ENCODE results near the gene DENND5A.
A peak's percentile ranks its signal among the peaks of the same experiment; 100 is the strongest.
"Not testable (repeated sequence)": the region's sequence is repeated elsewhere in the genome, so short reads cannot be mapped to it uniquely, and the experiment has no call there.

Gene DENND5A

GRCh38 chr11:9225748-9226298, 39.3 kb downstream of the DENND5A start:
- no peak for DNase-seq (ENCODE audit: low read depth)
- no peak for TF ChIP-seq CTCF (conservative IDR thresholded peaks at IDR 0.05; ENCODE audit: low read length)
- no peak overlapping the region for H3K4me3 ChIP-seq (ENCODE audit: low read length)

DNA sequence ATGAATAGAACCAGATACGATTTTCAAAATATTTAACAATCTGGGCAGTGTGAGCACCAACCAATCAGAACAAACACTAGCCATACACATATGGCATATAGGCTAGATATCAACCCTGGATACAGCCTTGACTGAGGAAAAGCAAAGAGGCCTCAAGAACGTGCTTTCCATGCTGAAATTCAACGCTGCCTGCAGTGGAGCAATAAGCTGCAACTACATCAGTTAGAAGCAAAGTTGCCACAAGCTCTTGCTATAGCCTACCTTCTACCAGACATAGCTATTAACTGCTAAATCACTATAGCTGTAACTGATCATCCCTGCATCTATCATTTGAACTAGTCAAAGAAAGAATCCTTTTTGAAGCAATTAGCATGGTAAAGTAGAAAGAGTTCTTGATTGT, 42.5 kb downstream of the DENND5A start:
- no peak for DNase-seq (ENCODE audit: low read depth)
- no peak for TF ChIP-seq CTCF (conservative IDR thresholded peaks at IDR 0.05; ENCODE audit: low read length)

GRCh38 chr11:9220853-9221252, 44.3 kb downstream of the DENND5A start:
- DNase-seq (ENCODE audit: low read depth); H3K4me3 ChIP-seq (ENCODE audit: low read length): not testable (repeated sequence)

More for the DNA sequence above, 42.5 kb downstream of the DENND5A start:
- H3K4me3 ChIP-seq (ENCODE audit: low read length): no peak overlapping the region

GRCh38 chr11:9219572-9219971, 45.6 kb downstream of the DENND5A start:
- no peak for TF ChIP-seq CTCF (conservative IDR thresholded peaks at IDR 0.05; ENCODE audit: low read length)
- H3K4me3 ChIP-seq (ENCODE audit: low read length): no peak overlapping the region
- DNase-seq (ENCODE audit: low read depth): peak; percentile 96

DNA sequence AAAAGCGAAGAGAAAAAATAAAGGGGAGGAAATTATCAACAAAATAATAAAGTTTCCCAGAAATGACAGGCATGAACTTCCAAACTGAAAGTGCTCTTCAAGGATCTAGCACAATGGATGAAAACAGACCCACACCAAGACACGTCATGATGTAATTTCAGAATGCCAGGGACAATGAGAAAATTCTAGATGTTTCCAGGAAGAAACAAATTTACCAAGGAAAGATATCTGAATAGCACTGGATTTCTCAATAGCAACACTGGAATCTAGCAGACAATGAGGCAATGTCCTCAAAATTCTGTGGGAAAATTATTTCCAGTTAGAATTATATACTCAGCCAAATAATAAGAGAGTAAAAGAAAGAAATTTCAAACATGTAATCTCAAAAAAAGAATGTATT, 46.0 kb downstream of the DENND5A start:
- no peak for TF ChIP-seq CTCF (conservative IDR thresholded peaks at IDR 0.05; ENCODE audit: low read length)
- no peak overlapping the region for H3K4me3 ChIP-seq (ENCODE audit: low read length)
- DNase-seq (ENCODE audit: low read depth): peak; percentile 93

- TF ChIP-seq CTCF (conservative IDR thresholded peaks at IDR 0.05; ENCODE audit: low read length): no peak
- H3K4me3 ChIP-seq (ENCODE audit: low read length): no peak overlapping the region
- DNase-seq (ENCODE audit: low read depth): peak; percentile 34
These were observed 50.4 kb downstream of the DENND5A start for GRCh38 chr11:9214765-9215164.

GRCh38 chr11:9211322-9211721, 53.8 kb downstream of the DENND5A start:
- no peak overlapping the region for H3K4me3 ChIP-seq (ENCODE audit: low read length)
- TF ChIP-seq CTCF (conservative IDR thresholded peaks at IDR 0.05; ENCODE audit: low read length): no peak
- DNase-seq (ENCODE audit: low read depth): no peak

DNA sequence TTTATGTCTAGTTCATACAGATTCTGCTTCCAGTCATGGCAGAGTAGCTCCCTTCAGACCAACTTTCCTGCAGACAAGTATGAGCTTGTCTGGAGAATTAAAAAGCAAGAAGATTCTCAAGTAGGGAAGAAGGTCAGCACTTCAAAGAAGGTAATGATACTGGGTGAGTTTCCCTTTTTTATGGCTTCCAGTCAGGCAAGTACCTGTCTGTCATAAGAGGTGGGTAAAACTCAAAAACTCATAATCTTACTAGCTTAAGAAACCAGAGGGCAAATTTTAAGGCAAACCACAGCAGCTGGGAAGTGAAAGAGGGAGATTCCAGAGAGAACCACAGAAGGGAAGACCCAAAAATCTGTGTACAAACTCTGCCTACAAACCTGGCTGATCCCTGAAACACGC, 54.2 kb downstream of the DENND5A start:
- DNase-seq (ENCODE audit: low read depth): peak; percentile 57
- H3K4me3 ChIP-seq (ENCODE audit: low read length): no peak overlapping the region
- no peak for TF ChIP-seq CTCF (conservative IDR thresholded peaks at IDR 0.05; ENCODE audit: low read length)

Measured in AG10803 (cell line).